ENCODE results near the gene ZNF324. TPM values are rescaled to one million over a fixed set of nuclear protein-coding genes. Genes with fewer than 3 reads are reported as not detected.

The ZNF324 gene
- total and polyA plus RNA-seq, 7 donors: 3.6 to 16.4 (median 10.5) TPM

DNA sequence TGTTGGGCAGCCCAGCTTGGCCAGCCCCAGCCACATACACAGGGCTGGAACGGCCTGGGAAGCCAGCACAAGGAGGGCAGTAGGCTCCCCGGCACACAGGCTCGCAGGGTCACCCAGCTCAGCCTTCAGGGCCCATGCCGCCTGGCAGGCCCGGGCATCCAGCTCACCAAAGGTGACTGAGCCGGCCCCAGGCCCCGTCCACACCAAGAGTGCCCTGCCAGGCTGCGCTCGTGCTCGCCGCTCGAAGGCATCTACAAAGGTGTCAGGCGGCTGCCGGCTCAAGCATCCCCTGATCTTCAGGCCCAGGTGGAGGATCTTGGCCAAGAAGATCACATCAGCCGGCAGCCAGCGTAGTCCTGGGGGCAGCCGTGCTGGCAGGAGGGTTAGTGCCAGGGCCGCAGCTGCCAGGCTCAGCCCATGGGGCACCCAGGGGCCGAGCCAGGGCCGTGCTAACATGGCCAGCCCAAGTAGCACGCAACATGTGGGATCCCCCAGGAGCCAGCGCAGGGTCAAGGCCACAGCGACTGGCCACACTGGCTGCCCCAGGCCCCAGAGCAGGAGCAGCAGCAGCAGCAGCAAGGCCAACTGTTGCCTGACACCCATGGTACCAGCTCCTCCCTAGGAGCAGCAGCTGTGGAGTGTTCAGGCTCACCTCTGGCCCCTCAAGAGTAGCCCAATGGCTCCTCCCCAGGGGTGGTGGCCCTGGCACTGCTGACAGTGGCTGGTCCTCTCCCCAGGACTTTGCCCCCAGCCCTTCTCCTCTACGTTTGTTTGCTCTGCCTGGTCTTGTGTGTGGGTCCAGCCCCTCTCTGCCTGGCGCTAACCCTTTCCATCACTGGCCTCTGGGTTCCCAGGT, 44.7 kb downstream of the ZNF324 start, which contains the start of gene SLC27A5:
SLC27A5 (minus strand) TSS at position 640 of the 856 bp plus-strand sequence; CDS start at position 603, 37 bp downstream.
- WGBS, 2 donors: 76 to 88% methylated on average over 25 of the region's 25 CpGs
- Histone ChIP-seq H3K27me3 (no peaks in the 10 kb centered on the region), H3K9me3 (no peaks in the 10 kb centered on the region), H3K4me3 (no peak within 1 kb of the TSS), H3K4me1 (peaks cover 0 to 28% (median 20%) of the 10 kb centered on the region in 4 donors), H3K27ac (no peak within 1 kb of the TSS), H3K36me3 (peaks cover 6 to 13% (median 9%) of the 10 kb centered on the region in 4 donors)
- intact Hi-C loops (cut with DNase I): no loop called here
- TF ChIP-seq, protein P1, sequence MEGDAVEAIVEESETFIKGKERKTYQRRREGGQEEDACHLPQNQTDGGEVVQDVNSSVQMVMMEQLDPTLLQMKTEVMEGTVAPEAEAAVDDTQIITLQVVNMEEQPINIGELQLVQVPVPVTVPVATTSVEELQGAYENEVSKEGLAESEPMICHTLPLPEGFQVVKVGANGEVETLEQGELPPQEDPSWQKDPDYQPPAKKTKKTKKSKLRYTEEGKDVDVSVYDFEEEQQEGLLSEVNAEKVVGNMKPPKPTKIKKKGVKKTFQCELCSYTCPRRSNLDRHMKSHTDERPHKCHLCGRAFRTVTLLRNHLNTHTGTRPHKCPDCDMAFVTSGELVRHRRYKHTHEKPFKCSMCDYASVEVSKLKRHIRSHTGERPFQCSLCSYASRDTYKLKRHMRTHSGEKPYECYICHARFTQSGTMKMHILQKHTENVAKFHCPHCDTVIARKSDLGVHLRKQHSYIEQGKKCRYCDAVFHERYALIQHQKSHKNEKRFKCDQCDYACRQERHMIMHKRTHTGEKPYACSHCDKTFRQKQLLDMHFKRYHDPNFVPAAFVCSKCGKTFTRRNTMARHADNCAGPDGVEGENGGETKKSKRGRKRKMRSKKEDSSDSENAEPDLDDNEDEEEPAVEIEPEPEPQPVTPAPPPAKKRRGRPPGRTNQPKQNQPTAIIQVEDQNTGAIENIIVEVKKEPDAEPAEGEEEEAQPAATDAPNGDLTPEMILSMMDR (IDR thresholded peaks at IDR 0.05): no peak
- peak in 1 of 4 donors; percentile 9 for TF ChIP-seq POLR2AphosphoS5 (IDR thresholded peaks at IDR 0.05)
- DNase-seq: no peak

DNA sequence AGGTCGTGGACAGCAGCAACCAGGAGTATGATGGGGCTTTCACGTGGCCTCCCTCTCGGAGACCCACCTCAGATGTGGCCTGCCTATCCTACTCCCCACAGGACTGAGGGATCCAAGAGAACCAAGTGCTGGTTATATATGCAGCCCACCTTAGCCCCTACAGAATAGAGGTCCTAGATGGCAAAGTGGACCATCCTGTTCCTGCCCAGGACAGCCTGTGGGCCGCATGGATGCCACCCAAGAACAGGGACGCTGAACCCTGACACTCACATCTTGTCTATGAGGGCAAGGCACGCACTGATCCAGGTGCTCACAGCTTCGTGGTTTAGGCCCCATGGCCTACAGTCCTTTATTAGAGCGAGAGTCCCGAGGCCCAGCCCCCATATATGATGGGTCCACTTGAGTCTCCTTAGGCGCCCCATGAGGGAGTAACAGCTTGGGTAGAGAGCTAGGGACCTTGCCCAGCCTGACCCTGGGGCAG, 46.4 kb downstream of the ZNF324 start:
- WGBS, 2 donors: 79 to 84% methylated on average over 10 of the region's 10 CpGs
- Histone ChIP-seq H3K27me3 (no peaks in the 10 kb centered on the region), H3K27ac (peak overlapping the region; percentile 66 to 82 (median 78)), H3K4me1 (peaks cover 0 to 44% (median 37%) of the 10 kb centered on the region in 4 donors), H3K9me3 (no peaks in the 10 kb centered on the region), H3K36me3 (peaks cover 13 to 22% (median 16%) of the 10 kb centered on the region in 4 donors), H3K4me3 (peak overlapping the region in 1 of 4 donors; percentile 51)
- peak; percentile 66 for DNase-seq
- intact Hi-C loops (cut with DNase I): no loop called here
- TF ChIP-seq EP300 (IDR thresholded peaks at IDR 0.05): no peak
- no peak for TF ChIP-seq POLR2A (IDR thresholded peaks at IDR 0.05)
- TF ChIP-seq, protein P1 (IDR thresholded peaks at IDR 0.05): no peak
- TF ChIP-seq POLR2AphosphoS5 (IDR thresholded peaks at IDR 0.05): no peak

GRCh38 chr19:58513694-58514563, 47.0 kb downstream of the ZNF324 start:
- Histone ChIP-seq H3K27ac (peak overlapping the region; percentile 66 to 82 (median 78)), H3K27me3 (no peaks in the 10 kb centered on the region)
- TF ChIP-seq POLR2A (IDR thresholded peaks at IDR 0.05) (no peak), POLR2AphosphoS5 (IDR thresholded peaks at IDR 0.05) (peak; percentile 39 to 64 (median 62)), EP300 (IDR thresholded peaks at IDR 0.05) (no peak)
- TF ChIP-seq, protein P1 (IDR thresholded peaks at IDR 0.05): peak; percentile 72 to 94 (median 78)

DNA sequence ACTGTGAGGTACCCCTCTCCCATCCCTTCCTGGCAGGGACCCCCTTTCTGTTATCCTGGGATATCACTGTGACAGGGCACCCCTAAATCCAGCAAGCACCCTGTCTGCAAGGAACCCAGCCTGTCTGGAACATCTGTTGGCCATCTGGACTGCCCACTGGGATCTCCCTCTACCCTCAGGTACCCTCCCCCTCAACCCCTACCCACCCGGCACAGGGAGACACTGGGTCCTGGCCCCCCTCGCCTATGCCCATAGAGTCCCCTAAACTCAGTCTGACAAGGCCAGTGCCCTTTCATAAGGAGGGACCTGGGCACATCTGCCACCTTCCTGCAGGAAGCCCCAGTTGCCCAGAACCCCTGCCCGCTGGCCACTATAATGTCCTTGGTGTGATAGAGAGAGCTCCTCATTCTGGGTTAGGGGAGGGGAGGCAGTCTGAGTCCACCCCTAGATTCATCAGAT, 47.7 kb downstream of the ZNF324 start:
- intact Hi-C loops (cut with DNase I): no loop called here
- 64 to 69% methylated on average over 3 of the region's 3 CpGs for WGBS, 2 donors
- TF ChIP-seq POLR2AphosphoS5 (IDR thresholded peaks at IDR 0.05) (no peak), EP300 (IDR thresholded peaks at IDR 0.05) (no peak), POLR2A (IDR thresholded peaks at IDR 0.05) (no peak)
- TF ChIP-seq, protein P1 (IDR thresholded peaks at IDR 0.05): no peak
- no peaks in the 10 kb centered on the region for H3K27me3 ChIP-seq
- H3K36me3 ChIP-seq: peaks cover 13 to 22% (median 16%) of the 10 kb centered on the region in 4 donors
- H3K4me3 ChIP-seq: peak overlapping the region; percentile 36 to 51 (median 50)
- no peaks in the 10 kb centered on the region for H3K9me3 ChIP-seq
- H3K4me1 ChIP-seq: peaks cover 0 to 51% (median 45%) of the 10 kb centered on the region in 4 donors
- no peak for DNase-seq
- H3K27ac ChIP-seq: peak overlapping the region; percentile 66 to 82 (median 78)

More at GRCh38 chr19:58513694-58514563, 47.0 kb downstream of the ZNF324 start:
- peaks cover 0 to 51% (median 44%) of the 10 kb centered on the region in 4 donors for H3K4me1 ChIP-seq
- intact Hi-C loops (cut with DNase I): no loop called here
- H3K4me3 ChIP-seq: peak overlapping the region; percentile 36 to 51 (median 50)
- H3K9me3 ChIP-seq: no peaks in the 10 kb centered on the region
- DNase-seq: peak; percentile 94
- H3K36me3 ChIP-seq: peaks cover 13 to 22% (median 16%) of the 10 kb centered on the region in 4 donors
- WGBS, 2 donors: 5 to 10% methylated on average over 66 of the region's 66 CpGs
